ENCODE results near the gene MOXD1.

Gene MOXD1

GRCh38 chr6:132410830-132411229 is 9.6 kb upstream of the MOXD1 start:
- H3K36me3 Mint-ChIP-seq (ENCODE audit: low read depth), result no peaks in the 10 kb centered on the region
- no peaks in the 10 kb centered on the region for H3K9me3 Mint-ChIP-seq
- DNase-seq (no peak), ATAC-seq (no peak)
- H3K27me3 Mint-ChIP-seq, result peaks cover 45% of the 10 kb centered on the region
- H3K4me1 Mint-ChIP-seq, result no peaks in the 10 kb centered on the region
- H3K27ac Mint-ChIP-seq, result no peak overlapping the region
- no peak overlapping the region for H3K4me3 Mint-ChIP-seq

- ATAC-seq, result no peak
- Mint-ChIP-seq H3K27ac (no peak overlapping the region), H3K36me3 (ENCODE audit: low read depth) (no peaks in the 10 kb centered on the region), H3K4me1 (peaks cover 18% of the 10 kb centered on the region), H3K4me3 (no peak overlapping the region), H3K27me3 (peaks cover 53% of the 10 kb centered on the region), H3K9me3 (no peaks in the 10 kb centered on the region)
- no peak for DNase-seq
Observed at GRCh38 chr6:132405143-132405915, 4.1 kb upstream of the MOXD1 start.

GRCh38 chr6:132404736-132405135 is 3.5 kb upstream of the MOXD1 start:
- no peak overlapping the region for H3K27ac Mint-ChIP-seq
- DNase-seq (no peak), ATAC-seq (peak; percentile 31)
- H3K36me3 Mint-ChIP-seq (ENCODE audit: low read depth), result no peaks in the 10 kb centered on the region
- H3K4me3 Mint-ChIP-seq, result no peak overlapping the region
- no peaks in the 10 kb centered on the region for H3K9me3 Mint-ChIP-seq
- peaks cover 58% of the 10 kb centered on the region for H3K27me3 Mint-ChIP-seq
- H3K4me1 Mint-ChIP-seq, result peaks cover 19% of the 10 kb centered on the region

GRCh38 chr6:132404330-132404729 is 3.1 kb upstream of the MOXD1 start:
- no peak for ATAC-seq
- Mint-ChIP-seq H3K9me3 (no peaks in the 10 kb centered on the region), H3K4me3 (no peak overlapping the region), H3K36me3 (ENCODE audit: low read depth) (no peaks in the 10 kb centered on the region), H3K4me1 (peaks cover 19% of the 10 kb centered on the region), H3K27me3 (peaks cover 61% of the 10 kb centered on the region), H3K27ac (no peak overlapping the region)
- no peak for DNase-seq

GRCh38 chr6:132401618-132402285 is 477 bp upstream of the MOXD1 start:
- Mint-ChIP-seq H3K27me3 (peaks cover 63% of the 10 kb centered on the region), H3K36me3 (ENCODE audit: low read depth) (no peaks in the 10 kb centered on the region), H3K27ac (no peak overlapping the region), H3K4me1 (peaks cover 19% of the 10 kb centered on the region), H3K9me3 (no peaks in the 10 kb centered on the region), H3K4me3 (peak overlapping the region; percentile 30)
- DNase-seq (no peak), ATAC-seq (no peak)

GRCh38 chr6:132400555-132400882 is 756 bp downstream of the MOXD1 start:
- DNase-seq, result no peak
- Mint-ChIP-seq H3K36me3 (ENCODE audit: low read depth) (no peaks in the 10 kb centered on the region), H3K4me3 (peak overlapping the region; percentile 50), H3K4me1 (peaks cover 19% of the 10 kb centered on the region), H3K9me3 (peaks cover under 1% of the 10 kb centered on the region), H3K27me3 (peaks cover 64% of the 10 kb centered on the region), H3K27ac (no peak overlapping the region)
- no peak for ATAC-seq

- no peak overlapping the region for H3K27ac Mint-ChIP-seq
- no peak overlapping the region for H3K4me3 Mint-ChIP-seq
- DNase-seq (no peak), ATAC-seq (no peak)
- peaks cover 11% of the 10 kb centered on the region for H3K9me3 Mint-ChIP-seq
- peaks cover 10% of the 10 kb centered on the region for H3K4me1 Mint-ChIP-seq
- H3K27me3 Mint-ChIP-seq, result peaks cover 61% of the 10 kb centered on the region
- H3K36me3 Mint-ChIP-seq (ENCODE audit: low read depth), result no peaks in the 10 kb centered on the region
Observed at GRCh38 chr6:132399376-132400074, 1.8 kb downstream of the MOXD1 start.

GRCh38 chr6:132395015-132395597 is 6.2 kb downstream of the MOXD1 start:
- Mint-ChIP-seq H3K4me1 (peaks cover 4% of the 10 kb centered on the region), H3K27me3 (peaks cover 39% of the 10 kb centered on the region), H3K9me3 (peaks cover 18% of the 10 kb centered on the region), H3K4me3 (no peak overlapping the region), H3K36me3 (ENCODE audit: low read depth) (no peaks in the 10 kb centered on the region), H3K27ac (no peak overlapping the region)
- DNase-seq, result no peak
- ATAC-seq, result no peak

- Mint-ChIP-seq H3K4me1 (peaks cover 2% of the 10 kb centered on the region), H3K4me3 (no peak overlapping the region), H3K27ac (no peak overlapping the region), H3K36me3 (ENCODE audit: low read depth) (no peaks in the 10 kb centered on the region), H3K27me3 (peaks cover 31% of the 10 kb centered on the region), H3K9me3 (peaks cover 18% of the 10 kb centered on the region)
- no peak for DNase-seq
- ATAC-seq, result no peak
Observed at GRCh38 chr6:132392792-132393191, 8.5 kb downstream of the MOXD1 start.

GRCh38 chr6:132392270-132392646 is 9.0 kb downstream of the MOXD1 start:
- Mint-ChIP-seq H3K36me3 (ENCODE audit: low read depth) (no peaks in the 10 kb centered on the region), H3K4me3 (no peak overlapping the region), H3K9me3 (peaks cover 18% of the 10 kb centered on the region), H3K27me3 (peaks cover 26% of the 10 kb centered on the region), H3K27ac (no peak overlapping the region), H3K4me1 (peaks cover 2% of the 10 kb centered on the region)
- ATAC-seq, result no peak
- no peak for DNase-seq

- peaks cover 18% of the 10 kb centered on the region for H3K9me3 Mint-ChIP-seq
- H3K27me3 Mint-ChIP-seq, result peaks cover 22% of the 10 kb centered on the region
- no peak overlapping the region for H3K27ac Mint-ChIP-seq
- H3K4me3 Mint-ChIP-seq, result no peak overlapping the region
- no peak for ATAC-seq
- no peak for DNase-seq
- H3K36me3 Mint-ChIP-seq (ENCODE audit: low read depth), result no peaks in the 10 kb centered on the region
- H3K4me1 Mint-ChIP-seq, result peaks cover 2% of the 10 kb centered on the region
Observed at GRCh38 chr6:132391391-132392269, 9.6 kb downstream of the MOXD1 start.

- Mint-ChIP-seq H3K27me3 (peaks cover 12% of the 10 kb centered on the region), H3K9me3 (peaks cover 16% of the 10 kb centered on the region), H3K36me3 (ENCODE audit: low read depth) (no peaks in the 10 kb centered on the region), H3K4me1 (peaks cover 2% of the 10 kb centered on the region), H3K27ac (no peak overlapping the region), H3K4me3 (no peak overlapping the region)
- no peak for DNase-seq
- ATAC-seq, result no peak
Observed at GRCh38 chr6:132390451-132390850, 10.8 kb downstream of the MOXD1 start.

GRCh38 chr6:132390017-132390416 is 11.3 kb downstream of the MOXD1 start:
- peaks cover 12% of the 10 kb centered on the region for H3K27me3 Mint-ChIP-seq
- H3K36me3 Mint-ChIP-seq (ENCODE audit: low read depth), result no peaks in the 10 kb centered on the region
- H3K4me1 Mint-ChIP-seq, result peaks cover 2% of the 10 kb centered on the region
- H3K9me3 Mint-ChIP-seq, result peaks cover 12% of the 10 kb centered on the region
- H3K27ac Mint-ChIP-seq, result no peak overlapping the region
- no peak for DNase-seq
- H3K4me3 Mint-ChIP-seq, result no peak overlapping the region
- ATAC-seq, result no peak

GRCh38 chr6:132388291-132388690 is 13.0 kb downstream of the MOXD1 start:
- H3K4me3 Mint-ChIP-seq, result no peak overlapping the region
- DNase-seq (no peak), ATAC-seq (no peak)
- no peaks in the 10 kb centered on the region for H3K36me3 Mint-ChIP-seq (ENCODE audit: low read depth)
- no peaks in the 10 kb centered on the region for H3K9me3 Mint-ChIP-seq
- peaks cover 2% of the 10 kb centered on the region for H3K4me1 Mint-ChIP-seq
- H3K27ac Mint-ChIP-seq, result no peak overlapping the region
- H3K27me3 Mint-ChIP-seq, result peaks cover 7% of the 10 kb centered on the region

Measured in activated naive CD8-positive, alpha-beta T cell treated with anti-CD3 and anti-CD28 coated beads, Interleukin-2, amount 50 U/mL, for 24 hours (primary cell).